ENCODE results near the gene TRPC3.

GRCh38 chr4:121952290-121952689 is 430 bp upstream of the TRPC3 start:
- TF ChIP-seq, protein P1, sequence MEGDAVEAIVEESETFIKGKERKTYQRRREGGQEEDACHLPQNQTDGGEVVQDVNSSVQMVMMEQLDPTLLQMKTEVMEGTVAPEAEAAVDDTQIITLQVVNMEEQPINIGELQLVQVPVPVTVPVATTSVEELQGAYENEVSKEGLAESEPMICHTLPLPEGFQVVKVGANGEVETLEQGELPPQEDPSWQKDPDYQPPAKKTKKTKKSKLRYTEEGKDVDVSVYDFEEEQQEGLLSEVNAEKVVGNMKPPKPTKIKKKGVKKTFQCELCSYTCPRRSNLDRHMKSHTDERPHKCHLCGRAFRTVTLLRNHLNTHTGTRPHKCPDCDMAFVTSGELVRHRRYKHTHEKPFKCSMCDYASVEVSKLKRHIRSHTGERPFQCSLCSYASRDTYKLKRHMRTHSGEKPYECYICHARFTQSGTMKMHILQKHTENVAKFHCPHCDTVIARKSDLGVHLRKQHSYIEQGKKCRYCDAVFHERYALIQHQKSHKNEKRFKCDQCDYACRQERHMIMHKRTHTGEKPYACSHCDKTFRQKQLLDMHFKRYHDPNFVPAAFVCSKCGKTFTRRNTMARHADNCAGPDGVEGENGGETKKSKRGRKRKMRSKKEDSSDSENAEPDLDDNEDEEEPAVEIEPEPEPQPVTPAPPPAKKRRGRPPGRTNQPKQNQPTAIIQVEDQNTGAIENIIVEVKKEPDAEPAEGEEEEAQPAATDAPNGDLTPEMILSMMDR (IDR thresholded peaks at IDR 0.05; ENCODE audit: insufficient read depth, low read length, poor library complexity, severe bottlenecking): no peak
- no peak for TF ChIP-seq EZH2phosphoT487 (conservative IDR thresholded peaks at IDR 0.05; ENCODE audit: low read length)

All from SU-DHL-6 (cell line).